ENCODE measurements around the gene ARHGAP8.
"Not testable (repeated sequence)": the region's sequence is repeated elsewhere in the genome, so short reads cannot be mapped to it uniquely, and the experiment has no call there.

ARHGAP8 gene

DNA sequence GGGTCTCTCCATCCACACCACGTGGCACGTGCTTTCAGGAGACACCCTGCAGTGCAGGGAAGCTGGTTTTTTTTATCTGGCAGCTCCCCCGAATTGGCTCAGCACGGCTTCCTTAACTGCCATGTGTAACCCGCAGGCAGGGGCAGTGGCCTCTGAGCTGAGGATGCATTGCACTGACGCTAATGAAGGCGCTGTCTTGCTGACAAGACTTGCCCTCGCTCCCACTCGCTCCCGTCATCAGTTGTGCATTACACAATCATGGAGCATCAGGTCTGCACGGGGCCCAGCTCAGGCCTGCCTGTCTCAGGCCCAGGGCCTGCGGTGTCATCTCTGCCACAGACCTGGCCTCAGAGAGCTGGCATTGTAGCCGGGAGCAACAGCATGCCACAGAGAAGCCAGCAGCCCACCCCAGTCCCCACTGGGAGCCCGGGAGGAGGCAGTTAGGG lies 95.9 kb downstream of the ARHGAP8 start:
- no peak overlapping the region for H3K4me3 ChIP-seq (replicated peaks; ENCODE audit: insufficient read depth, low read length)
- no peak for DNase-seq (ENCODE audit: low read depth in 1 of 2, low spot score in 1 of 2)

DNA sequence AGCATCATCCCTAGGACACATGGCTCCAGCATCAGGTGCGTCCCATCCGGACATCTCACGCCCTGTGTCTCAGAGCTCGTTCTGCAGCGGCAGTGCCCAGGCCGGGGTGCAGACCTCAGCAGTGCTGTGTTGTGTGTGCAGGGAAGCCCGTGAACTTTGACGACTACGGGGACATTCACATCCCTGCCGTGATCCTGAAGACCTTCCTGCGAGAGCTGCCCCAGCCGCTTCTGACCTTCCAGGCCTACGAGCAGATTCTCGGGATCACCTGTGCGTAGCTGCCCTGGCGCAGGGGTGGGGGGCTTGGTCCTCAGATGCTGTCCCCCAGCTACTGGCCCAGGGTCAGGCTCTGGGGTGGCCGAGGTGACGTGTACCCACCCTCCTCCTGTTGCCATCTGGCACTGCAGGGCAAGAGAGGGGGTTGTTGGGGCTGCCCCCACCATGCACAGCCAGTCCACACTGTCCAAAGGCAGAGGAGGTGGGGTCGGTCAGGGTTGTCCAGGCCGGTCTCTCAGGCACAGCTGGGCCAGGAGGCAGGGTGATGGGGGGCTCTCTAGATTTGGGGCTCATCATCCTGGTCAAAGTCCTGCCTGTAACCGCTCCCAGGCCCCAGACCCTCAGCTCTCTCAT lies 96.5 kb downstream of the ARHGAP8 start:
- DNase-seq (ENCODE audit: low read depth in 1 of 2, low spot score in 1 of 2), result no peak
- Histone ChIP-seq H3K27me3 (ENCODE audit: insufficient read depth, poor library complexity, severe bottlenecking) (no peaks in the 10 kb centered on the region), H3K4me3 (replicated peaks; ENCODE audit: insufficient read depth, low read length) (no peak overlapping the region), H3K27ac (replicated peaks) (no peak overlapping the region)
- no peak for TF ChIP-seq POLR2AphosphoS5 (IDR thresholded peaks at IDR 0.05; ENCODE audit: low read depth)
- TF ChIP-seq, protein P1, sequence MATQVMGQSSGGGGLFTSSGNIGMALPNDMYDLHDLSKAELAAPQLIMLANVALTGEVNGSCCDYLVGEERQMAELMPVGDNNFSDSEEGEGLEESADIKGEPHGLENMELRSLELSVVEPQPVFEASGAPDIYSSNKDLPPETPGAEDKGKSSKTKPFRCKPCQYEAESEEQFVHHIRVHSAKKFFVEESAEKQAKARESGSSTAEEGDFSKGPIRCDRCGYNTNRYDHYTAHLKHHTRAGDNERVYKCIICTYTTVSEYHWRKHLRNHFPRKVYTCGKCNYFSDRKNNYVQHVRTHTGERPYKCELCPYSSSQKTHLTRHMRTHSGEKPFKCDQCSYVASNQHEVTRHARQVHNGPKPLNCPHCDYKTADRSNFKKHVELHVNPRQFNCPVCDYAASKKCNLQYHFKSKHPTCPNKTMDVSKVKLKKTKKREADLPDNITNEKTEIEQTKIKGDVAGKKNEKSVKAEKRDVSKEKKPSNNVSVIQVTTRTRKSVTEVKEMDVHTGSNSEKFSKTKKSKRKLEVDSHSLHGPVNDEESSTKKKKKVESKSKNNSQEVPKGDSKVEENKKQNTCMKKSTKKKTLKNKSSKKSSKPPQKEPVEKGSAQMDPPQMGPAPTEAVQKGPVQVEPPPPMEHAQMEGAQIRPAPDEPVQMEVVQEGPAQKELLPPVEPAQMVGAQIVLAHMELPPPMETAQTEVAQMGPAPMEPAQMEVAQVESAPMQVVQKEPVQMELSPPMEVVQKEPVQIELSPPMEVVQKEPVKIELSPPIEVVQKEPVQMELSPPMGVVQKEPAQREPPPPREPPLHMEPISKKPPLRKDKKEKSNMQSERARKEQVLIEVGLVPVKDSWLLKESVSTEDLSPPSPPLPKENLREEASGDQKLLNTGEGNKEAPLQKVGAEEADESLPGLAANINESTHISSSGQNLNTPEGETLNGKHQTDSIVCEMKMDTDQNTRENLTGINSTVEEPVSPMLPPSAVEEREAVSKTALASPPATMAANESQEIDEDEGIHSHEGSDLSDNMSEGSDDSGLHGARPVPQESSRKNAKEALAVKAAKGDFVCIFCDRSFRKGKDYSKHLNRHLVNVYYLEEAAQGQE (IDR thresholded peaks at IDR 0.05; ENCODE audit: insufficient replicate concordance, low read depth), result no peak
- no peak for TF ChIP-seq GABPA (IDR thresholded peaks at IDR 0.05; ENCODE audit: low read depth)
- no peak for TF ChIP-seq SPI1 (IDR thresholded peaks at IDR 0.05; ENCODE audit: borderline replicate concordance, low read depth)
- TF ChIP-seq, protein P2, sequence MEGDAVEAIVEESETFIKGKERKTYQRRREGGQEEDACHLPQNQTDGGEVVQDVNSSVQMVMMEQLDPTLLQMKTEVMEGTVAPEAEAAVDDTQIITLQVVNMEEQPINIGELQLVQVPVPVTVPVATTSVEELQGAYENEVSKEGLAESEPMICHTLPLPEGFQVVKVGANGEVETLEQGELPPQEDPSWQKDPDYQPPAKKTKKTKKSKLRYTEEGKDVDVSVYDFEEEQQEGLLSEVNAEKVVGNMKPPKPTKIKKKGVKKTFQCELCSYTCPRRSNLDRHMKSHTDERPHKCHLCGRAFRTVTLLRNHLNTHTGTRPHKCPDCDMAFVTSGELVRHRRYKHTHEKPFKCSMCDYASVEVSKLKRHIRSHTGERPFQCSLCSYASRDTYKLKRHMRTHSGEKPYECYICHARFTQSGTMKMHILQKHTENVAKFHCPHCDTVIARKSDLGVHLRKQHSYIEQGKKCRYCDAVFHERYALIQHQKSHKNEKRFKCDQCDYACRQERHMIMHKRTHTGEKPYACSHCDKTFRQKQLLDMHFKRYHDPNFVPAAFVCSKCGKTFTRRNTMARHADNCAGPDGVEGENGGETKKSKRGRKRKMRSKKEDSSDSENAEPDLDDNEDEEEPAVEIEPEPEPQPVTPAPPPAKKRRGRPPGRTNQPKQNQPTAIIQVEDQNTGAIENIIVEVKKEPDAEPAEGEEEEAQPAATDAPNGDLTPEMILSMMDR (IDR thresholded peaks at IDR 0.05; ENCODE audit: insufficient read depth, low read length), result no peak

More for the DNA sequence above, 95.9 kb downstream of the ARHGAP8 start:
- no peaks in the 10 kb centered on the region for H3K27me3 ChIP-seq (ENCODE audit: insufficient read depth, poor library complexity, severe bottlenecking)
- H3K27ac ChIP-seq (replicated peaks), result no peak overlapping the region
- TF ChIP-seq POLR2AphosphoS5 (IDR thresholded peaks at IDR 0.05; ENCODE audit: low read depth) (no peak), GABPA (IDR thresholded peaks at IDR 0.05; ENCODE audit: low read depth) (no peak), SPI1 (IDR thresholded peaks at IDR 0.05; ENCODE audit: borderline replicate concordance, low read depth) (no peak)
- TF ChIP-seq, protein P2 (IDR thresholded peaks at IDR 0.05; ENCODE audit: insufficient read depth, low read length), result no peak
- TF ChIP-seq, protein P1 (IDR thresholded peaks at IDR 0.05; ENCODE audit: insufficient replicate concordance, low read depth), result no peak

DNA sequence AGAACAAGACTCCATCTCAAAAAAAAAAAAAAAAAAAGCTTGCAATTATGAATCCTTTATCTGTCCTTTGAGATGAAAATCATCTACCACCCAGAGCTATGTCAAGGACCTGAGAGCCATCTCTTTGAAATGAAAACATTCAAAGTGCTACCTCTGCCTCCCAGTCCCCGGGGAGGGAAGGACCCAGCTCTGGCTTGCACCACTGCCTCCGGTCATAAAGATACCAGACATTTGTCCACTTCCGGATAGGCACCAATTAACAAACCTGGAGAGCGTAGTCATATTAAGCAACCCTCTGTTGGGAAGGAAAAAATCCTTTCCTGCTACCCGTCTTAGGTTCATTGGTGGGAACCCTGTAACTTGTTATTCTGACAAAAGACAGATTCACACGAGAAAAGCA lies 98.6 kb downstream of the ARHGAP8 start:
- Histone ChIP-seq H3K27me3 (ENCODE audit: insufficient read depth, poor library complexity, severe bottlenecking) (no peaks in the 10 kb centered on the region), H3K27ac (replicated peaks) (no peak overlapping the region), H3K4me3 (replicated peaks; ENCODE audit: insufficient read depth, low read length) (no peak overlapping the region)
- TF ChIP-seq, protein P1 (IDR thresholded peaks at IDR 0.05; ENCODE audit: insufficient replicate concordance, low read depth), result no peak
- TF ChIP-seq SPI1 (IDR thresholded peaks at IDR 0.05; ENCODE audit: borderline replicate concordance, low read depth) (no peak), POLR2AphosphoS5 (IDR thresholded peaks at IDR 0.05; ENCODE audit: low read depth) (no peak), GABPA (IDR thresholded peaks at IDR 0.05; ENCODE audit: low read depth) (no peak)
- TF ChIP-seq, protein P2 (IDR thresholded peaks at IDR 0.05; ENCODE audit: insufficient read depth, low read length), result no peak
- DNase-seq (ENCODE audit: low read depth in 1 of 2, low spot score in 1 of 2), result no peak

DNA sequence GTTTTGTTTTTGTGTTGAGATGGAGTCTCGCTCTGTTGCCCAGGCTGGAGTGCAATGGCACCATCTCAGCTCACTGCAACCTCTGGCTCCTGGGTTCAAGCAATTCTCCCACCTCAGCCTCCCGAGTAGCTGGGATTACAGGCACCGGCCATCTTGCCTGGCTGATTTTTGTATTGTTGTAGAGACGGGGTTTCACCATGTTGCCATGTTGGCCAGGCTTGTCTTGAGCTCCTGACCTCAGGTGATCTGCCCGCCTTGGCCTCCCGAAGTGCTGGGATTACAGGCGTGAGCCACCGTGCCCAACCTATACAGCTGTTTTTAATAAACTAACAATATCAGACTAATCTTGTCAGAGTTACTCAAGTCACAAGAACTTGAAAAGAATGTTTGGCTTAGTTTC lies 102.3 kb downstream of the ARHGAP8 start:
- not testable (repeated sequence) for H3K27ac ChIP-seq (replicated peaks); H3K4me3 ChIP-seq (replicated peaks; ENCODE audit: insufficient read depth, low read length); DNase-seq (ENCODE audit: low read depth in 1 of 2, low spot score in 1 of 2); H3K27me3 ChIP-seq (ENCODE audit: insufficient read depth, poor library complexity, severe bottlenecking)

All from HL-60 (cell line).